ENCODE measurements around the gene CRNKL1. TPM values are rescaled to one million over a fixed set of nuclear protein-coding genes. Genes with fewer than 3 reads are reported as not detected.
A peak's percentile ranks its signal among the peaks of the same experiment; 100 is the strongest.

The CRNKL1 gene
- total RNA-seq, 2 donors from 2014 or later: 17.3 to 24.5 TPM

GRCh38 chr20:20003031-20003954 is 49.0 kb downstream of the CRNKL1 start:
- peaks cover 11 to 61% of the 10 kb centered on the region in 2 donors for H3K4me1 ChIP-seq (ENCODE audit: control insufficient read depth in 1 of 2, low read depth in 2 of 2)
- DNase-seq (ENCODE audit: low spot score) (no peak), ATAC-seq (ENCODE audit: insufficient number of reproducible peaks, low FRiP score, low read depth) (peak; percentile 61)

GRCh38 chr20:20002101-20002998 is 49.9 kb downstream of the CRNKL1 start:
- TF ChIP-seq CTCF (IDR thresholded peaks at IDR 0.05): no peak
- Histone ChIP-seq H3K27me3 (replicated peaks; ENCODE audit: insufficient read depth) (no peaks in the 10 kb centered on the region), H3K9me3 (no peaks in the 10 kb centered on the region), H3K36me3 (peaks cover 19% of the 10 kb centered on the region), H3K27ac (peak overlapping the region; percentile 74 to 80), H3K4me3 (peak overlapping the region; percentile 57), H3K4me1 (ENCODE audit: control insufficient read depth in 1 of 2, low read depth in 2 of 2) (peaks cover 11 to 63% of the 10 kb centered on the region in 2 donors)
- ATAC-seq (ENCODE audit: insufficient number of reproducible peaks, low FRiP score, low read depth): no peak
- no peak for DNase-seq (ENCODE audit: low spot score)

More at GRCh38 chr20:20003031-20003954, 49.0 kb downstream of the CRNKL1 start:
- H3K4me3 ChIP-seq: peak overlapping the region; percentile 57
- no peak for TF ChIP-seq CTCF (IDR thresholded peaks at IDR 0.05)
- no peaks in the 10 kb centered on the region for H3K9me3 ChIP-seq
- H3K27ac ChIP-seq: peak overlapping the region; percentile 74 to 80
- peaks cover 19% of the 10 kb centered on the region for H3K36me3 ChIP-seq
- H3K27me3 ChIP-seq (replicated peaks; ENCODE audit: insufficient read depth): no peaks in the 10 kb centered on the region

GRCh38 chr20:20000211-20000968 is 51.9 kb downstream of the CRNKL1 start:
- Histone ChIP-seq H3K4me1 (ENCODE audit: control insufficient read depth in 1 of 2, low read depth in 2 of 2) (peaks cover 12 to 82% of the 10 kb centered on the region in 2 donors), H3K27ac (peak overlapping the region; percentile 31 to 54), H3K4me3 (no peak overlapping the region), H3K36me3 (peaks cover 23% of the 10 kb centered on the region), H3K27me3 (replicated peaks; ENCODE audit: insufficient read depth) (no peaks in the 10 kb centered on the region), H3K9me3 (no peaks in the 10 kb centered on the region)
- no peak for ATAC-seq (ENCODE audit: insufficient number of reproducible peaks, low FRiP score, low read depth)
- no peak for DNase-seq (ENCODE audit: low spot score)
- no peak for TF ChIP-seq CTCF (IDR thresholded peaks at IDR 0.05)

- H3K9me3 ChIP-seq: no peaks in the 10 kb centered on the region
- H3K4me3 ChIP-seq: no peak overlapping the region
- H3K36me3 ChIP-seq: peaks cover 23% of the 10 kb centered on the region
- DNase-seq (ENCODE audit: low spot score) (no peak), ATAC-seq (ENCODE audit: insufficient number of reproducible peaks, low FRiP score, low read depth) (no peak)
- peak overlapping the region; percentile 31 to 32 for H3K27ac ChIP-seq
- TF ChIP-seq CTCF (IDR thresholded peaks at IDR 0.05): no peak
- H3K4me1 ChIP-seq (ENCODE audit: control insufficient read depth in 1 of 2, low read depth in 2 of 2): peaks cover 22 to 86% of the 10 kb centered on the region in 2 donors
- H3K27me3 ChIP-seq (replicated peaks; ENCODE audit: insufficient read depth): no peaks in the 10 kb centered on the region
Measured at GRCh38 chr20:19998990-19999705, 53.1 kb downstream of the CRNKL1 start.
